OCI-LY1 (cell line): ENCODE data around the gene TDRD10.

ENCODE experiments used
- H2AFZ ChIP-seq: fragments of 200-600 bp; sonication (generic), shearing (Covaris generic); 2 replicates; pipeline ENCODE4 v1.6.0; 2014; ENCODE audit warnings: antibody characterized with exemption, mild to moderate bottlenecking, low read length
- H3F3A ChIP-seq: fragments of 200-600 bp; sonication (generic), shearing (Covaris generic); 2 replicates; pipeline ENCODE4 v1.6.0; 2014; ENCODE audit warnings: mild to moderate bottlenecking, antibody characterized with exemption, low read length, moderate library complexity; ENCODE audit not compliant: insufficient read depth
- H3K27ac ChIP-seq: fragments of 200-600 bp; sonication (generic); 2 replicates; pipeline ENCODE4 v1.5.1; 2014; ENCODE audit warnings: low read length, mixed run types, mild to moderate bottlenecking, low read depth; ENCODE audit not compliant: poor library complexity, severe bottlenecking
- H3K27me3 ChIP-seq: fragments of 200-600 bp; sonication (generic); 2 replicates; pipeline ENCODE4 v1.6.0; 2014; ENCODE audit warnings: antibody characterized with exemption, mild to moderate bottlenecking, low read length, moderate library complexity; ENCODE audit not compliant: insufficient read depth
- H3K36me3 ChIP-seq: fragments of 200-600 bp; sonication (generic); 2 replicates; pipeline ENCODE4 v1.6.1; 2014; ENCODE audit warnings: mild to moderate bottlenecking, antibody characterized with exemption, low read length, moderate library complexity, mixed read lengths; ENCODE audit not compliant: insufficient read depth
- H3K4me1 ChIP-seq: fragments of 200-600 bp; sonication (generic); 2 replicates; pipeline ENCODE4 v1.5.1; 2014; ENCODE audit warnings: mild to moderate bottlenecking, low read length, moderate library complexity; ENCODE audit not compliant: insufficient read depth, severe bottlenecking
- H3K4me2 ChIP-seq: fragments of 200-600 bp; sonication (generic), shearing (Covaris generic); 2 replicates; pipeline ENCODE4 v1.6.1; 2014; ENCODE audit warnings: low read length
- H3K4me3 ChIP-seq: fragments of 200-600 bp; sonication (generic); 2 replicates; pipeline ENCODE4 v1.5.1; 2014; ENCODE audit warnings: low read length, low read depth, mild to moderate bottlenecking, mixed read lengths; ENCODE audit not compliant: poor library complexity, severe bottlenecking
- H3K79me2 ChIP-seq: fragments of 200-600 bp; shearing (Covaris generic); 2 replicates; pipeline ENCODE4 v1.6.1; 2016; ENCODE audit warnings: mixed run types, low read length, mixed read lengths; ENCODE audit not compliant: insufficient read depth
- H3K9ac ChIP-seq: fragments of 200-600 bp; sonication (generic), shearing (Covaris generic); 2 replicates; pipeline ENCODE4 v1.6.1; 2014; ENCODE audit warnings: mild to moderate bottlenecking, low read length, mixed read lengths
- H3K9me2 ChIP-seq: fragments of 200-600 bp; sonication (generic), shearing (Covaris generic); 2 replicates; pipeline ENCODE4 v1.6.1; 2014; ENCODE audit warnings: low read depth, mild to moderate bottlenecking, low read length, mixed read lengths
- H3K9me3 ChIP-seq: fragments of 200-600 bp; shearing (Covaris generic); 2 replicates; pipeline ENCODE4 v1.6.1; 2014; ENCODE audit warnings: low read length, mixed read lengths
- H4K20me1 ChIP-seq: fragments of 200-600 bp; sonication (generic), shearing (Covaris generic); 2 replicates; pipeline ENCODE4 v1.6.0; 2016; ENCODE audit warnings: mild to moderate bottlenecking, low read length; ENCODE audit not compliant: insufficient read depth
- EZH2 ChIP-seq: fragments of 200-600 bp; sonication (generic), shearing (Covaris generic); IDR thresholded peaks from 2 replicates; pipeline ENCODE4 v1.8.0; 2017; ENCODE audit warnings: borderline replicate concordance, mixed run types, mild to moderate bottlenecking, antibody characterized with exemption, low read length, moderate library complexity, mixed read lengths
- TF ChIP-seq, protein P1 (sequence below): fragments of 200-600 bp; sonication (generic), shearing (Covaris generic); IDR thresholded peaks from 2 replicates; pipeline ENCODE4 v1.5.1; 2017; ENCODE audit warnings: mild to moderate bottlenecking, antibody characterized with exemption, low read length, moderate library complexity, mixed read lengths

TDRD10 gene

GRCh38 chr1:154548028-154548427 is 46.0 kb downstream of the TDRD10 start:
- Histone ChIP-seq H3K27ac (no peak overlapping the region), H3K4me3 (no peak overlapping the region), H3K36me3 (peaks cover 46% of the 10 kb centered on the region), H3K27me3 (no peaks in the 10 kb centered on the region), H3K9me3 (no peaks in the 10 kb centered on the region), H3K4me1 (no peaks in the 10 kb centered on the region), H4K20me1 (no peaks in the 10 kb centered on the region), H3K9me2 (no peaks in the 10 kb centered on the region), H3K4me2 (no peak overlapping the region), H3K9ac (no peak overlapping the region), H3K79me2 (no peaks in the 10 kb centered on the region), H3F3A (no peaks in the 10 kb centered on the region), H2AFZ (no peak overlapping the region)
- TF ChIP-seq, protein P1, sequence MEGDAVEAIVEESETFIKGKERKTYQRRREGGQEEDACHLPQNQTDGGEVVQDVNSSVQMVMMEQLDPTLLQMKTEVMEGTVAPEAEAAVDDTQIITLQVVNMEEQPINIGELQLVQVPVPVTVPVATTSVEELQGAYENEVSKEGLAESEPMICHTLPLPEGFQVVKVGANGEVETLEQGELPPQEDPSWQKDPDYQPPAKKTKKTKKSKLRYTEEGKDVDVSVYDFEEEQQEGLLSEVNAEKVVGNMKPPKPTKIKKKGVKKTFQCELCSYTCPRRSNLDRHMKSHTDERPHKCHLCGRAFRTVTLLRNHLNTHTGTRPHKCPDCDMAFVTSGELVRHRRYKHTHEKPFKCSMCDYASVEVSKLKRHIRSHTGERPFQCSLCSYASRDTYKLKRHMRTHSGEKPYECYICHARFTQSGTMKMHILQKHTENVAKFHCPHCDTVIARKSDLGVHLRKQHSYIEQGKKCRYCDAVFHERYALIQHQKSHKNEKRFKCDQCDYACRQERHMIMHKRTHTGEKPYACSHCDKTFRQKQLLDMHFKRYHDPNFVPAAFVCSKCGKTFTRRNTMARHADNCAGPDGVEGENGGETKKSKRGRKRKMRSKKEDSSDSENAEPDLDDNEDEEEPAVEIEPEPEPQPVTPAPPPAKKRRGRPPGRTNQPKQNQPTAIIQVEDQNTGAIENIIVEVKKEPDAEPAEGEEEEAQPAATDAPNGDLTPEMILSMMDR: no peak
- no peak for TF ChIP-seq EZH2

GRCh38 chr1:154549202-154549770 is 47.3 kb downstream of the TDRD10 start:
- Histone ChIP-seq H3K9me3 (no peaks in the 10 kb centered on the region), H3F3A (no peaks in the 10 kb centered on the region), H3K36me3 (peaks cover 59% of the 10 kb centered on the region), H3K4me2 (no peak overlapping the region), H3K79me2 (no peaks in the 10 kb centered on the region), H3K4me1 (no peaks in the 10 kb centered on the region), H3K9ac (no peak overlapping the region), H3K27me3 (no peaks in the 10 kb centered on the region), H3K4me3 (no peak overlapping the region), H3K27ac (no peak overlapping the region), H4K20me1 (no peaks in the 10 kb centered on the region), H3K9me2 (no peaks in the 10 kb centered on the region), H2AFZ (no peak overlapping the region)
- TF ChIP-seq, protein P1: no peak
- no peak for TF ChIP-seq EZH2

DNA sequence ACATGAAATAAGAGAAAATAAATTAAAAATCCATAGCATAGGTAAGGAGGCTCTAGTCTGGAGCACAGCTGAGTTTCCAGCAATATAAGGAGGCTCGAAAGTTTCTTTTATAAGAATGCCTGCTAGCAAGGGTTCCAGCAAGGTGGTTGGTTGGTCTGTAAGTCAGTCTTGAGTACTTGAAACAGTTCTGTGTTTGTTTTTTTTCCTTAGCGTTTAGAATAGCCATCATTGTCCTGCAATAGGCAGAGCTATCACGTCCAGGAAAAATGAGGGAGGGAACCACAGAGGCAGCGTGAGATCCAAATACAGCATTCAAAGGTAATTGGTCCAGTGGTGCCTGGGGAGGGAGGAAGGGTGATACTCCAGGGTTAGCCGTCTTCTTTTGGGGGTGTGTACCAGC is 48.1 kb downstream of the TDRD10 start:
- TF ChIP-seq, protein P1: no peak
- no peak for TF ChIP-seq EZH2
- H3K4me1 ChIP-seq: no peaks in the 10 kb centered on the region
- H3K27me3 ChIP-seq: no peaks in the 10 kb centered on the region
- no peak overlapping the region for H3K4me3 ChIP-seq
- no peaks in the 10 kb centered on the region for H3K9me2 ChIP-seq
- H3K4me2 ChIP-seq: no peak overlapping the region
- H2AFZ ChIP-seq: no peak overlapping the region
- no peak overlapping the region for H3K9ac ChIP-seq
- H3F3A ChIP-seq: no peaks in the 10 kb centered on the region
- H3K9me3 ChIP-seq: no peaks in the 10 kb centered on the region
- H3K79me2 ChIP-seq: no peaks in the 10 kb centered on the region
- H3K36me3 ChIP-seq: peaks cover 67% of the 10 kb centered on the region
- H4K20me1 ChIP-seq: no peaks in the 10 kb centered on the region
- H3K27ac ChIP-seq: no peak overlapping the region
